MM.1S (cell line): Measurements from ENCODE around the gene KCNK7.

Source experiments
- CTCF ChIP-seq: fragments of 300-600 bp; sonication (generic); IDR thresholded peaks from 2 replicates; pipeline ENCODE4 v1.5.1; 2016; ENCODE audit warnings: antibody characterized with exemption, low read length, mixed read lengths
- EZH2phosphoT487 ChIP-seq: fragments of 300-600 bp; sonication (generic); IDR thresholded peaks from 2 replicates; pipeline ENCODE4 v1.6.1; 2018; ENCODE audit warnings: antibody characterized with exemption, low read length

- TF ChIP-seq CTCF = no peak
- no peak for TF ChIP-seq EZH2phosphoT487
Observed at GRCh38 chr11:65554842-65555430, 40.7 kb downstream of the KCNK7 start.
